IMR-90 (cell line): Measurements from ENCODE around the gene HINT2. TPM values are rescaled to one million over a fixed set of nuclear protein-coding genes. Genes with fewer than 3 reads are reported as not detected.

Source experiments
- ATAC-seq: fragments of 200-7000 bp; cut with Tn5 transposase; 2 replicates; pipeline ENCODE4 v1.9.1; 2020; ENCODE audit warnings: low read depth, mild to moderate bottlenecking, moderate library complexity
- BruUV-seq: library from RNA; stranded (reverse); fragments of 400-500 nt; replicated peaks from 2 replicates; lab custom pipeline; 2021; lab: Mats Ljungman, UMichigan
- CTCF ChIA-PET: fragments of 300-600 bp; formaldehyde crosslinking; extraction: SDS; loops from one replicate; lab custom pipeline; 2021; ENCODE audit warnings: antibody characterized with exemption; lab: Yijun Ruan, JAX
- POLR2A ChIA-PET: fragments of 300-600 bp; sonication (Branson Sonifier 250); formaldehyde crosslinking; loops from one replicate; lab custom pipeline; 2022; ENCODE audit warnings: antibody characterized with exemption; ENCODE audit not compliant: unreplicated experiment; lab: Charles Lee
- DNase-seq: peaks from one replicate; pipeline ENCODE4 v3.0.0; 2013
- H2AFZ ChIP-seq: replicated peaks from 2 replicates; pipeline ENCODE3; 2013; ENCODE audit warnings: low read length, mild to moderate bottlenecking; ENCODE audit not compliant: poor library complexity
- H2AK5ac ChIP-seq: 2 replicates; pipeline ENCODE4 v1.6.1; 2013; ENCODE audit warnings: low read depth, low read length, inconsistent platforms
- H2AK9ac ChIP-seq: replicated peaks from 2 replicates; pipeline ENCODE3; 2013; ENCODE audit warnings: mild to moderate bottlenecking, low read depth, low read length, moderate library complexity; ENCODE audit not compliant: poor library complexity
- H2BK120ac ChIP-seq: 2 replicates; pipeline ENCODE4 v1.6.1; 2013; ENCODE audit warnings: low read depth, low read length, inconsistent platforms
- H2BK15ac ChIP-seq: 3 replicates; pipeline ENCODE4 v1.6.1; 2013; ENCODE audit warnings: low read depth, low read length, inconsistent platforms
- H2BK20ac ChIP-seq: 2 replicates; pipeline ENCODE4 v1.6.1; 2013; ENCODE audit warnings: low read depth, mild to moderate bottlenecking, inconsistent platforms, low read length, moderate library complexity
- H2BK5ac ChIP-seq: 2 replicates; pipeline ENCODE4 v1.6.1; 2013; ENCODE audit warnings: mild to moderate bottlenecking, low read depth, low read length, inconsistent platforms; ENCODE audit not compliant: poor library complexity, severe bottlenecking
- H3K14ac ChIP-seq: replicated peaks from 2 replicates; pipeline ENCODE4 v1.6.1; 2013; ENCODE audit warnings: low read depth, low read length, inconsistent platforms
- H3K18ac ChIP-seq: 2 replicates; pipeline ENCODE4 v1.6.1; 2013; ENCODE audit warnings: low read depth, low read length, control low read depth
- H3K23ac ChIP-seq: 2 replicates; pipeline ENCODE4 v1.6.1; 2013; ENCODE audit warnings: low read depth, low read length, inconsistent platforms
- H3K27ac ChIP-seq: 2 replicates; pipeline ENCODE4 v1.5.1; 2013; ENCODE audit warnings: mild to moderate bottlenecking, control low read depth, low read length; ENCODE audit not compliant: insufficient read depth
- H3K27me3 ChIP-seq: 2 replicates; pipeline ENCODE4 v1.6.1; 2013; ENCODE audit warnings: low read length; ENCODE audit not compliant: control insufficient read depth, insufficient read depth
- H3K36me3 ChIP-seq: 2 replicates; pipeline ENCODE4 v1.6.1; 2013; ENCODE audit warnings: low read length, mixed read lengths; ENCODE audit not compliant: control insufficient read depth, insufficient read depth
- H3K4ac ChIP-seq: 2 replicates; pipeline ENCODE4 v1.6.1; 2013; ENCODE audit warnings: low read depth, low read length, inconsistent platforms
- H3K4me1 ChIP-seq: 2 replicates; pipeline ENCODE4 v1.6.1; 2013; ENCODE audit warnings: low read length, mixed read lengths; ENCODE audit not compliant: control insufficient read depth, insufficient read depth
- H3K4me2 ChIP-seq: 2 replicates; pipeline ENCODE4 v1.6.1; 2013; ENCODE audit warnings: low read depth, mild to moderate bottlenecking, control low read depth, low read length, moderate library complexity
- H3K4me3 ChIP-seq: 2 replicates; pipeline ENCODE4 v1.5.1; 2013; ENCODE audit warnings: low read depth, mild to moderate bottlenecking, control low read depth, low read length, moderate library complexity; ENCODE audit not compliant: insufficient read depth
- H3K56ac ChIP-seq: 2 replicates; pipeline ENCODE4 v1.6.1; 2013; ENCODE audit warnings: low read length, inconsistent platforms; ENCODE audit not compliant: insufficient read depth; ENCODE audit errors: extremely low read depth
- H3K79me1 ChIP-seq, 2 experiments: 2 replicates each; pipeline ENCODE4 v1.6.1; 2013; ENCODE audit warnings: low read length in 2 of 2, inconsistent platforms in 1 of 2, low read depth in 1 of 2
- H3K9ac ChIP-seq: 2 replicates; pipeline ENCODE4 v1.6.1; 2013; ENCODE audit warnings: low read depth, low read length, control low read depth
- H3K9me1 ChIP-seq: 2 replicates; pipeline ENCODE4 v1.6.1; 2013; ENCODE audit warnings: low read length, inconsistent platforms; ENCODE audit not compliant: insufficient read depth
- H3K9me3 ChIP-seq: 2 replicates; pipeline ENCODE4 v1.6.1; 2013; ENCODE audit warnings: low read length; ENCODE audit not compliant: control insufficient read depth, insufficient read depth
- H4K20me1 ChIP-seq: 2 replicates; pipeline ENCODE4 v1.6.1; 2013; ENCODE audit warnings: low read length, inconsistent platforms; ENCODE audit not compliant: insufficient read depth
- H4K5ac ChIP-seq: 2 replicates; pipeline ENCODE4 v1.6.1; 2013; ENCODE audit warnings: mild to moderate bottlenecking, low read depth, low read length, control low read depth
- H4K8ac ChIP-seq, 2 experiments: 2 replicates each; pipeline ENCODE4 v1.6.1; 2013; ENCODE audit warnings: low read depth in 2 of 2, low read length in 2 of 2, control low read depth in 1 of 2, inconsistent platforms in 1 of 2
- H4K91ac ChIP-seq: 2 replicates; pipeline ENCODE4 v1.6.1; 2013; ENCODE audit warnings: low read depth, low read length, inconsistent platforms; ENCODE audit not compliant: insufficient read depth
- CEBPB ChIP-seq: IDR thresholded peaks from 2 replicates; pipeline ENCODE4 v1.6.1; 2012; ENCODE audit warnings: low read depth, low read length, improper control_type of control experiment
- MAFK ChIP-seq: IDR thresholded peaks from 2 replicates; pipeline ENCODE4 v1.6.1; 2012; ENCODE audit warnings: low read depth, low read length, improper control_type of control experiment
- MAZ ChIP-seq: IDR thresholded peaks from 2 replicates; pipeline ENCODE4 v1.6.1; 2012; ENCODE audit warnings: low read depth, mild to moderate bottlenecking, low read length, improper control_type of control experiment, moderate library complexity, borderline replicate concordance
- POLR2A ChIP-seq: IDR thresholded peaks from 2 replicates; pipeline ENCODE4 v1.6.1; 2012; ENCODE audit warnings: mild to moderate bottlenecking, low read depth, low read length
- RAD21 ChIP-seq: IDR thresholded peaks from 2 replicates; pipeline ENCODE4 v1.6.1; 2012; ENCODE audit warnings: low read length, improper control_type of control experiment
- RCOR1 ChIP-seq: IDR thresholded peaks from 2 replicates; pipeline ENCODE4 v1.6.1; 2012; ENCODE audit warnings: mild to moderate bottlenecking, low read length, improper control_type of control experiment; ENCODE audit not compliant: insufficient replicate concordance
- SMC3 ChIP-seq: fragments of 150-350 bp; IDR thresholded peaks from 2 replicates; pipeline ENCODE4 v1.6.1; 2016; ENCODE audit warnings: low read depth, mild to moderate bottlenecking, antibody characterized with exemption, low read length, moderate library complexity
- WGBS, 2 experiments: methylation state at CpG; one replicate each; pipeline versions ENCODE4 v1.1.5 to v1.1.7; 2013; ENCODE audit warnings: missing lambda C conversion rate in 2 of 2; ENCODE audit not compliant: insufficient read length in 1 of 2; ENCODE audit errors: extremely low coverage in 2 of 2; 5-methylcytosine and 5-hydroxymethylcytosine counted together
- dilution Hi-C: fragments of 300-500 bp; cut with HindIII; formaldehyde crosslinking; loops from one replicate; pipeline ENCODE4 v1.14.3; 2018; ENCODE audit warnings: low sequenced_read_pairs; ENCODE audit not compliant: unreplicated experiment
- in situ Hi-C: fragments of 300-500 bp; cut with MboI; formaldehyde crosslinking; loops from 3 replicates; pipeline ENCODE4 v1.14.3; 2019; ENCODE audit warnings: low sequenced_read_pairs, inconsistent platforms, mixed read lengths
- intact Hi-C: fragments of 100-400 bp; cut with micrococcal nuclease; formaldehyde crosslinking; loops from 2 replicates; pipeline ENCODE4 v1.10.0; 2022
- polyA plus RNA-seq, 3 experiments: library from polyadenylated mRNA; depleted of rRNA; stranded (reverse); fragments of >200 nt; gene quantifications; 2 replicates each; pipeline ENCODE4 v1.2.3, GENCODE V29; 2012; ENCODE audit warnings: low replicate concordance in 1 of 3
- total RNA-seq: library from RNA; depleted of rRNA; stranded (reverse); fragments of >200 nt; gene quantifications from 2 replicates; pipeline ENCODE4 v1.2.3, GENCODE V29; 2012

The HINT2 gene
- total and polyA plus RNA-seq, 2 of the 4 experiments (the other 2 are of a cell fraction) = 7.5 to 20.6 TPM

DNA sequence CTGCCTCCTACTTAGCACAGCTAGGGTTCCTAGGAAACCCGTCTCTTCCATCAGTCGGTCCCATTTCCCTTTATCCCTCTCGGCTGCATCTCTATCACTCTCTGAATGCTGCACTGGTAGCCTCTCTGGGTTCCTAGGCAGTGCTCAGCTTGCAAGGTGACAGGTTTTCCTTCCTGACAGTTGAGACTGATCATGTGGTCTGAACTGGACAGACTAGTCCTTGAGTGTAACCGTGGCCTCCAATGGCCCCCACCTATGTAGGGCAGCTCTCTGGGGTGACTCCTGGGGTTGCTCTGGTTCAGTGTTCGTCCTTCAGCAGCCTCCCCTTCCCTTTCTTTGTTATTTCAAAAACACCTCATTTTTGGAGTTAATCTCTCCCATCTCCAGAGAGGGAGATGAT, 18.0 kb upstream of the HINT2 start:
- H2AFZ ChIP-seq = no peak overlapping the region
- CTCF ChIA-PET = no interaction called here
- H3K18ac ChIP-seq = no peak overlapping the region
- no peak overlapping the region for H2BK20ac ChIP-seq
- H3K56ac ChIP-seq = no peak overlapping the region
- H3K27ac ChIP-seq = no peak overlapping the region
- no TSS peak for BruUV-seq
- in situ Hi-C loops = no loop called here
- H4K8ac ChIP-seq = no peak overlapping the region
- H2BK5ac ChIP-seq = no peak overlapping the region
- ATAC-seq (no peak), DNase-seq (no peak)
- no peak overlapping the region for H2BK15ac ChIP-seq
- no peak overlapping the region for H3K4me2 ChIP-seq
- H4K91ac ChIP-seq = no peak overlapping the region
- no peak overlapping the region for H3K23ac ChIP-seq
- intact Hi-C loops = no loop called here
- H2AK9ac ChIP-seq = no peak overlapping the region
- no peak overlapping the region for H2BK120ac ChIP-seq
- no peaks in the 10 kb centered on the region for H3K27me3 ChIP-seq
- peaks cover 12% of the 10 kb centered on the region for H3K9me1 ChIP-seq
- H3K9me3 ChIP-seq = no peaks in the 10 kb centered on the region
- H3K9ac ChIP-seq = no peak overlapping the region
- dilution Hi-C loops = no loop called here
- H3K36me3 ChIP-seq = no peaks in the 10 kb centered on the region
- no peak for TF ChIP-seq RCOR1
- no peak for TF ChIP-seq POLR2A
- no peak for TF ChIP-seq MAZ
- TF ChIP-seq CEBPB = no peak
- no peak for TF ChIP-seq MAFK
- TF ChIP-seq SMC3 = no peak
- TF ChIP-seq RAD21 = no peak
- H3K4me3 ChIP-seq = no peak overlapping the region
- no peak overlapping the region for H3K4ac ChIP-seq
- peaks cover 2 to 18% of the 10 kb centered on the region in 2 experiments; a peak in 3 of 4 replicates for H3K79me1 ChIP-seq
- no peaks in the 10 kb centered on the region for H4K20me1 ChIP-seq
- H3K14ac ChIP-seq = no peak overlapping the region
- no peak overlapping the region for H2AK5ac ChIP-seq
- peaks cover 6% of the 10 kb centered on the region for H3K4me1 ChIP-seq
- WGBS, 2 experiments = 80% methylated on average over 1 of the region's 5 CpGs; no CpG with 5 or more reads in 1 of the 2 experiments
- POLR2A ChIA-PET = no interaction called here
- no peak overlapping the region for H4K5ac ChIP-seq
